NCI-H1105 (cell line): ENCODE data around the gene CPLX1.

Source experiments
- DNase-seq: peaks from one replicate; lab custom pipeline; 2025; lab: John Stamatoyannopoulos, UW

The CPLX1 gene

DNA sequence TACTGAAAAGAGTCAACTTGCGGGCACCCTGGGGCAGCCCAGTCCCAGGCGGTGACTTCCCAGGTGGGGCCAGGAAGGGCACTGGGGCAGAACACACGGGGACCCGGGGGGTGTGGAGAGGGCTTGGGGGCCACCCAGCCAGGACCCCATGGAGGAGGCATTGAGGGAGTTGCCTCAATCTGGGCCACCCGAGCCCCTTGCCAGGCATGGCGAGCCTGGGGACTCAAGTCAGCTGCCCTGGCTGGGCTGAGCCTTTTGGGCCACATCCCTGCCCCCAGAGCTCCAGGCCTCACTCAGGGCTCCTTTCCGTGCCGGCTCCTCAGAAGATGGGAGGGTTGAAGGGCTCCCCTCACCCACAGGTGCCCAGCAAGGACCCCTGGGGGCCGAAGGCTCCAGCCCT is 6.6 kb upstream of the CPLX1 start:
- no peak for DNase-seq

DNA sequence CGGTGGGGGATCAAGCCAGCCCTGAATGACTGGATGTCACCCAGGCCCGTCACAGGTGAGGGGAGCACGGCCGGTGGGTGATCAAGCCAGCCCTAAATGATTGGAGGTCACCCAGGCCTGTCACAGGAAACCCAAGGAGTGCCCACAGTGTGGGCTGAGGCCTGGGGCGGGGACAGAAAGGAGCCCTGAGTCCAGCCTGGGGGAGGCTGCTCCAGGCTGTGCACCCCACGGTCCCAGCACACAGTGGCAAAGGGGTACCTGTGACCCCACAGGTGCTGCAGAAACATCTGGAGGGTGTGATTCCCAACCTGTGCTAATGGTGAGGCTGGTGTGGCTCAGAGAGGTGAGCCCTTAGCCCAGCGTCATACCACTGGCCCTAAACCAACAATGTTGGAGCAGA is 6.2 kb upstream of the CPLX1 start:
- DNase-seq: no peak

DNA sequence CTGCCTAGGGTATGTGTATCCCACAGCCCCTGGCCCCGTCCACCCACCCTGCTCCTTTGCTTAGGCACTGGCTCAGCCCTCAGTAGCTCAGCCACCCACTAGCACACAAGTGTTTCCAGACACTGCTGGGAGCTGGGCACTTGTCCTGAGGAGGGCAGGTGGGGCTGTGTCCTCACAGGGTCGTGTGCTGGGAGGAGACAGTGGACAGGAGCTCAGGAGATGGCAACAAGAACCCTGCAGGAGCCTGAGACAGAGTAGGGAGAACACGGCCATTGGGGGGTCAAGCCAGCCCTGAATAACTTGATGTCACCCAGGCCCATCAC is 5.5 kb upstream of the CPLX1 start:
- DNase-seq: no peak

DNA sequence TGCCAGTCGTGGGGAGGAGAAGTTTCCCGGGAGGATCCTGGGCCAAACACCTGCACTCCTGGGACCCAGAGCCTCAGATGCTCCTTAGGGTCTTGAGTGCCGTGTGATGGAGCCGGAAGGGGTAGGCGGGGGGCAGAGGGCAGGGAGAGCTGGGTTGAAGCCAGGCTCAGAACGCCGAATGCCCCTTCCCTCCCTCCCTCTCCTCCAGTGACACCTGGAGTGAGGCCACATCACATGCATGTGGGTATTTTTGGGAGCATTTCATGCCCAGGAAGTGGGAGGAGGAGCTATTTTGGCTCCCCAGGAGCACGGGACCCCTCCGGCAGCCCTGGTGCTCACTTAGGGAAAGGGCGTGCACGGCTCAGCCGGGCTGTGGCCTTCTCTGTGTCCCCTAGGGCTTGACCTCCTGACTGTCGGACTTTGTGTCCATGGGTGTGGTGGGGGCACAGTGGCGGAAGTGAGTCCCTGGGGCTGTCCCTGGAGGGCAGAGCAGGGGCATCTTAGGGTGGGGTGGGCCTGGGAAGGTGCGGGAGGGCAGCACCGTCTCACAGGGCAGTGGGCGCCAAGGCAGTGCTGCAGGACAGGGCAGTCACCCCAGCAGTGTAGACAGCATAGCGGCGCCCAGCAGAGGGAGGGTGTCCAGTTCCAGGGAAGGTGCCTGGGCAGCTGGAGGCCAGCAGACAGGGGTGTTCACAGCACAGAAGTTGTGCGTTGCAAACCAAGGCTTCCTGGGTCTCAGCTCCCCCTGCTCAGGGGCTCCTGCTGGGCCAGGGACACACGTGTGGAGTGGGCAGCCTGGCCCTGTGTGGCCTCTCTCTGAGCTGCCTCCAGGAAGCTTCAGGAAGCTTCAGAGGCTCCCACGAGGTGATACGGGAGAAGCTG is 4.9 kb upstream of the CPLX1 start:
- DNase-seq: no peak

DNA sequence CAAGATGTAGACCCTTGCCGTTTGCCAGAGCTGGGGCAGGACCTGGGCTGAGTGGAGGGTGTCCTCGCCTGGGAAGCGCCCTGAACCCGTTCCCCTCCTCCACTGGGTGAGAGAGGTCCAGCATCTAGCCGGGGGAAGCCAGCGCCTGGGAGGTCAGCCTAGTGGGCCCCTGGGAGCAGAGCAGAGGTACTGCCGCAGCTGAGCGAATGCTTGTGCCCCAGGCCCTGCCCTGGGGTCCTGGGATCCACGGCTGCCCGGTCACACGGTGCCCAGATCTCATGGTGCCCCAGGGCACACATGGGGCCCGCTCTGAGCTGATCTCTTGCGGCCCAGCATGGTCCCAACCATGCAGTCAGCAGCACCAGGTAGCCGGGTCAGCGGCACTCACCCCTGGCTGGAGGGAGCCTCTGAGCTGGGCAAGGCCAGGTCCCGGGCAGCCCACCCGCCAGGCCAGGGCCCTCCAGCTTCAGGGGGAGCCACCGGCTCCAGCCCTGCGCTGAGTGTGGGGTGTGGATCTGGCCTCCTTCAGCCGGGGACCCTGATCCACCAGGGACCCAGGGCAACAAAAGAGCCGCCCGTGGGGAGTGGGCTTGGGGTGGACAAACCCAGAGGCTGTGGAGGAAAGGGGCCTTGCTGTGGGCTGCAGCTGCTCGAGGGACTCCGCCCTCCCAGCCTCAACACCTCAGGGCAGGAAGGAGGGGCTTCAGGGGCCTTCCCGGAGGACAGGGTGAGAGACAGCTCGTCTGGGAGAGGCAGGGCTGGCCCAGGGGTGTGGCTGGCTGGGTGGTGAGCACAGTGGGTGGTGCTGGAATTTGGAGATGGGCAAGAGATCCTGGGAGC is 4.1 kb upstream of the CPLX1 start:
- DNase-seq: no peak

DNA sequence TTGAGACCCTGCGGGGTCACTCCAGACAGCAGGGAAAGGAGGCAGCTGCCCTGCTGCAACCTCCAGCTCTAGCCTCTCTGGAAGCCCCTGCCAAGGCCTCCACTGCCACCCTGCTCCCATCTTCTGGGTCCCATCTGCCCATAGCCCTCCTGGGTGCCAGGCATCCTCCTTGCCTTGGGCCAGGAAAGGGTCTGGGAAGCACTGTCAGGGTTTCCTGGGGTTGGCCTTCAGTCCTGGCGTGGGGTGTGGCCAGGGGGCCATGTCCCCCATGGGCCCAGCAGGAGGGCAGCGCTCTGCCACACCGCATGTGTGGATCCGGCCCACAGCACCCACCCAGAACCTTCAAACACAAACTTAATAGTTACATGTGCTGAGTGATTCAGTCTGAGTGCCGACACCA is 3.4 kb upstream of the CPLX1 start:
- no peak for DNase-seq

DNA sequence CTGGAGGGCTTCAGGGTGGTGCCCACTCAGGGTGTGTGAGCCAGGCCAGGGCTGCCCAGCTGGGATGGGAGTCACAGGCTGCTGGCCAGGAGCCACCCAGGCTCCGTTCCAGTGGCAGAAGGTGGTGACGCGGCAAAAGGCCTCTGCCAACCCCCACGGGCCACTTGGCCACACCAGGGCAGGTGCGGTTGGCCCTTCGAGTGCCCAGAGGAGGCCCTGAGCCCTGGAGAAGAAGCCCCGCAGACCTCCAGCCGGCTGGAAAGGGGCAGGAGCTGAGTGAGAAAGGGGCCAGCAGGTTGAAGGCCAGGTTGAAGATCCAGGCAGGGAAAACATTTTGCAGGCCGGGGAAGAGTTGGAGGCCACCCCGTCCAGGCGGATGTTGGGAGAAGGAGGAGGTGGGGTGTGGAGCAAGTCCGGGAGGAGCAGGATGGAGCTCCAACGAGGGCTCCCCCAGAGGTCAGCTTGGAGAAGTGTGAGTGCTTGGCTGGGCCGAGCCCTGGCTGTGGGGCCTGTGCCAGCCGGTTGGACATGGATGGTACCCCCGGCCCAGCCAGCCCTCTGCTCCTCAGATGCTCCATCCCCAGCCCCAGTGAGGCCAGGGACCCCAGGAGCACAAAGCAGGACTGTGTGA is 2.8 kb upstream of the CPLX1 start:
- no peak for DNase-seq

DNA sequence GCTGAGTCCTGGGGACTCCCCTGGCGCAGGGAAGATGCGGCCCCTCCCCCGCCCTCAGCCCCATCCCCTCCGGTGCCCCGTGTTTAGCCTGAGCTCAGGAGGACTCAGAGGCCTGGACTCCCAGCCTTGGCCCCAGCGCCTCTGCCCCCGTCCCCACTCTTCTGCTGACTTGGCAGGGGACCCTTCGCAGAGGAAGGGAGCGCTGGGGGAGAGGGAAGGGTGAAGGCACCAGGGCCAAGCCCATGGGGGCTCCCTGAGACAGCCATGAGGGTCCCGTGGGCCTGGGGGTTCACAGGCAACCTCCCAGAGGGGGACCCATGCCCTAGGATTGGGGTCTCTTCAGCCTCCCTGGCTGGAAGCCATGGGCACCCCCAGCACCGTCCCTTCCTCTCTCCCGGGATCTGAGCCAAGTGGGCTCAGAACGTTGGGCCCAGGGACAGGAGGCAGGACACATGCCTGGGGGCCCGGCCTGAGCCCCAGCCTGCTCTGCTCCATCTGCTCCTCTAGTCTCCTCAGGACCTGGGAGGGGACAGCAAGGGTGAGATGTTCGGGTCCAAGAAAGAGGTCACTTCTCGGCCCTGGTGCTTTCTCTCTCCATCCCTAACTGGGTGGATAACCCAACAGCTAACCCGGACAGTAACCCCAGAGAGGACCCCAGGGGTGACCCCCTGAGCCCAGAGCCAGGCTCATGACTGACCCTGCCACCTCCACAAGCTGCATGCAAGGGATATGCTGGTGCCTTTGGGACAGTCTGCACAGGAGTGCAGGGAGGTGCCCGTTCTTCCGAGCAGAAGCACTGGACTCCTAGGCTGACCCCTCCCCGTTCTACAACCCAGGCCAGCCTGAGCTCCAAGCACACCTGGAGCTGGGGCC is 1.5 kb upstream of the CPLX1 start:
- no peak for DNase-seq

DNA sequence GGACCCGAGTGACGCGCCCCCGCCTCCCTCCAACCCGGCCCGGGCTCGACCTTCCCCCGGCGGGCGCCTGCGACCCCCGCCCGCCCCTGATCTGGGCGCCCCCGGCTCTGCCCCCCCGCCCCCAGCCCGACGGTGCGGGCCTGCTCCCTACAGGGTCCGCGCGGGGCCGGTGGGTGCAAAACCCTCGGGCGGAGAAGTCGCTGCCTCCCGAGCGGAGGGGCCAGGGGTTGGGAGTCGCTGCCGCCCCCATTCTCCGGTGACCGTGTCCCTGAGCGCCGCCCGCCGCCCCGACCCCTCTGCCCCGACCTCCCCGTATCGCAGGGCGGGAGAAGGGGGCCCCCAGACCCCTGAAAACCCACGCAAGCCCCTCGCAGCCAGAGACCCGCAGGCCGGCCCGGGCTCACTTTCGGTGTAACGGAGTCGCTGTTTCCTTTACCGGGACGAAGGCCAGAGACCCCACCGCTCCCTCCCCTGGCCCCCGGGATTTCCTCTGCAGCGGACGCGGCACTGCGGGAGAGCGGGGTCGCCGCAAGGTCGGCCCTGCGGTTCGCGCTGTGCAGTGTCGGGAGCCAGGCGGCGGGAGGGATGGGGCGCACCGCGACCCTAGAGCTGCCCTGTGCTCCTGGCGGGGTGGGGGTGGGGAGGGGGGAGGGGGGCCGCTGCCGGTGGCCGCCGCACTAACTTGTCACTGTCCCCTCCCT is 729 bp upstream of the CPLX1 start:
- no peak for DNase-seq

DNA sequence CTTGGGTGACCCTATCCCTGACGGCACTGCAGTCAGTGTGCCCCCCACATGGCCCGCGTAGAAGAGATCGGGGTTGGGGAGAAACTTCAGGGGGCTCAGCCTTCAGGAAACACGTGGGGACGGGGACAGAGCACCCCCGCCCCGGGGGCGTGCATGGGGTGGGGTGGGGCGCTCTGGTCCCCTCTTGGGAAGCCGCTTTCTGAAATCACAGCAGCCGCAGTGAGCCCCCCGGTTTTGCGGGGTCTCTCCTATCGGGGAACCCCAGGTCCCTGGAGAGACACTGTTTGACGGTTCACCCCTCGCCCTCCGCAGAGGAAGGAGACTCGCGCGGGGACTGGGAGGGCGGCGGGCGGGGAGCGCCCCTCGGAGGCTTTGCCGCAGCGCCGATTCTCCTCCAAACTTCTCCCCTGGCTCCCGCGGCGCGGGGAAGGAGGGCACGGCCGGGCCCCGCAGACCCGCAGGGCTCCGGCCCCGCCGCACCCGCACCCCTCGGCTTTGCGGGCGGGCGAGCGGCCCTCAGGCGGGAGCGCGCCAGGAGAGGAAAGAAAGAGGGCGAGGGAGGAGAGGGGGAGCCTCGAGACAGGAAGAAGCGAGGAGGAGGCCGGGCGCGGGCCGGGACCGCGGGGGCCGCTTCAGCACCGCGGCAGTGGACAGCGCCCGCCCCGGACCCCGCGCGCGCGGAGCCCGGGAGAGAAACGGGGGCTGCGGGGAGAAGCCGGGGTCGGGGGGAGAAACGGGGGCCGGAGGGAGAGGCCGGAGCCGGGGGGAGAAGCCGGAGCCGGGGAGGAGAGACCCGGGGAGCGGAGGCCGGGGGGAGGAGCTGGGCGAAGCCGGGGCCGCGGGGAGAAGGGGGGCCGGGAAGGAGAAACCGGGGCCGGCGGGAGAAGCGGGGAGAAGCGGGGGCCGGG is 612 bp downstream of the CPLX1 start:
- DNase-seq: no peak

DNA sequence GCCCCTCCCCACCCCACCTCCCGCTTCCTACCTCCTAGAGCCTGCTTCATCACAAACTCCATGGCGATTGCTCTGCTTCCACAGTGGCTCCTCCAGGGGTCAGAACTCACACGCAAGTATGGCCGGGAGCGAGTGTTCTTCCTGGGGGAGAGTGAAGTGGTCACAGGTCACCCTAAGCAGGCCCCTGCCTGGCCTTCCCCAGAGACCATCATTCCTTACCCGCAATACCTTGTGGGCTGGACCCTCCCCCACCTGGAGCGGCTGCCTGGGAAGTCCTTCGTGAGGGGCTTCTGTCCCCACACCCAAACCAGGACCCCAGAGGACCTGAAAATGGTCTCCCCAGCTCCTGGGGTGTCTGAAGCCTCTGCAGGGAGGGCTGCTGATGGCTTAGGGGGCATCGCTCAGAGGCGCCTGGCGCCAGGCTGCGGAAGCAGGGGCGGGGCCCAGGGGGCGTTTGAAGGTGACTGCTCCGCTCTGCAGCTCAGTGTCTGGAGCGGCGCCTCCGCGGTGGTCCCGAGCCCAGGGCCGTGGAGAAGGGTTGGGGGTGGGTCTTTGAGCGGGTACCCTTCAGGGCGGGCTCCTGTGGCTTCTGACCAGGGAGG is 1.4 kb downstream of the CPLX1 start:
- DNase-seq: no peak

DNA sequence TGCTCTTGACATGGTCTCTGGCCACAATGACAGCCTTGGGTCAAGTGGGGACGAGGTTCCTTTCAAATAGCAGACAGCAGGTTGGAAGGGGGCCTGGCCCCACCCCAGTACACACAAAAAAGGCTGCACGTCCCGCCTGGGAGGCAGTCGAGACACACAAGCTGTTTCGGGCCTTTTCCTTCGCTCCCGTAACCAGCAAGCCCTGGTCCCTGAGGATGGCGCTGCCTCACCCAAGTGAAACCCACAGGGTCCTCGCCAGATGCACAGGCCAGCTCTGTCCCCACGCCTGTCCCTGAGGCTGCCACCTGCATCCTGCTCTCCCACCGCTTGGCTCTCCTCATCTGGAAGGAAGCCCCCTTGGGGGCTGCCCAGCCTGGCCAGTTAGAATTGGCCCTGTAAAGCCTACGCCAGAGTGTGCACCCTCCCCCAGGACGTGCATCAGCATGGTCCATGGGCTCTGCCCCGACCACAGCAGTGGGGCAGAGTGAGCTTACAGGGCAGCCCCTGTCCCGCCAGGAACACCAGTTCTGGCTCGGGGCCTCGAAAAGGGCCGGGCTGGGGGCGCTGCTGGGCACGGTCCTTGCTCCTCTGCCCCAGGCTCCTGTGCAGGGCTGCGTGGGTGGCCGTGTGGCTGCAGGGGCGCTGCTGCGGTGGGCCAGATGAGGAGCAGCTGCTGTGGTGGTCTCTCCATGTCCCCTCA is 2.0 kb downstream of the CPLX1 start:
- no peak for DNase-seq

DNA sequence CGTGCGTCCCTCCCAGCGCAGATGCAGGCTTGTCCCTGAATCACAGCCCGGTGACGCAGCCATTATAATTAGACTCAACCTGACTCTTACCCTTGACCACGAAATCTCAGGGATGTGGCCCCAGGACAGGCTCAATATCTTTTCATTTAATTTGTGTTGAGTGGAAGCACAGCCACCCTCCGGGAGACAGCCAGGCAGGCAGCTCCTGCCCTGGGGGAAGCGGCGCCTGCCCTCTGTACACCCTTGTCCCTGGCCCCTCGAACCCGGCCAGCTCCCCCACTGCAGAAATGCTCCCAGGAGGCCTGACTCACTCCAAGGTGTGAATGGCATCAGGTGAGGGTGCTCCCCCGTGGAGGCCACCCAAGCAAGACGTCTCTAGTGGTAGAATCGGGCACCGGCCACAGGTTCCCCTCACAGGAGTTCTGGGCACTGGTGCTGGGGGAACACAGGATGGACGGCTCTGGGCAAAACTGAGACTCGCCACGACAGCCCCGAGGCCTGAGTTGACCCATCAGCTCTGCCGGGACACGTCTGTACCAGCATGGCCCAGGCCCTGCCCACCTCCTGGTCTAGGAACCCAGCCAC is 2.7 kb downstream of the CPLX1 start:
- DNase-seq: no peak

DNA sequence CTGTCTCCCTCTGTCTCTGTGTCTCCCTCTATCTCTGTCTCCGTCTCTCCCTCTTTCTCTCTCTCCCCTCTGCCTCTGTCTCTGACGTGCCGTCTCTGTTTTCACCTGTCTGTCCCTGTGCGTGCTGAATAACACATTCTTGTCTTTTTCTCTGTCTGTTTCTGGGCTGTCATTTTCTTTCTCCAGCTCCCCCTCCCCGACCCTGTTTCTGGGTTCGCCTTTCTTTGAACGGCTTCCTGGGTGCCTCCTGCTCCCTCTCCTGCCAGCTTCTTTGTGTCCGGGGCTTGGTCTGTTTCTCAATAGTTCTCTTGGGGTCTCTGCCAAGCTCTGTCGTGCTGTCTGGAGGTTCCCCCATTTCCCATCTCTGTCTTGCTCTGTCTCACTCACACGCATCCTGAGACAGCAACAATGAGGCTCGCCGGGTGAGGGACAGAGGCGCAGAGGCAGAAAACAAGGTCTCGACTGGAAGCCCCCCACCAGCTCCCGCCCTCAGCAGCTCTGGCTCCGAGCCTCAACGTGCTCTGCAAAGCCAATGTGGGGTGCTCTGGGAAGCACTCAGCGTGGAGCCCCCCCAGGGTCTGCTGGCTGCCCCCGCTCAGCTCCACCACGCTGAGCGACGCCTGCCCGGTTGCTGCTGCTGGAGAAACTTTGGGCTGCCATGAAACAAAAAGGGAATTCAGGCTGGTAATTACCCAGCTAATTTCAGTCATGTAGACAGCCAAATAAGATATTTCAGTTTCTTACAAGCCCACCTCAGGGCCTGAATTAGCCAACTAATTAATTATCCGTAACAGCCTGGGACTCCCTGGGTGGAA is 3.4 kb downstream of the CPLX1 start:
- no peak for DNase-seq

DNA sequence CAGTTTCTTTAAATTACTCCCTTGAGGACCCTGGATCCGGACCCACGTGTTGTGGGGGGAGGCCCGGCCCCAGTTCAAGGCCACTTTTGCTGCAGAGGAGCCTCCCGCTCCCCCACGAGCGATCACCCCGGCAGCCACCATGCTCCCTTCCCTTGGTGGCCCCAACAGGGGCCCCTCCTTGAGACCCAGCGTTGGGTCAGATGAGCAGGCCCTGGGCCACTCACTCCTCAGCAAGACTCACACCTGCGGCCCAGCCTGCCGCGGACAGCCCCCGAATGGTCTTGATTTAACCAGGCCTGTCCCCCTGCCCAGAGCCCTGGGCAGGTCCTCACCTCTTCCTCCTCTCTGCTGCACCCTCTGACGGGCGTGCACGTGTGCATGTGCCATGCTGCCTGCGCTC is 4.3 kb downstream of the CPLX1 start:
- no peak for DNase-seq

DNA sequence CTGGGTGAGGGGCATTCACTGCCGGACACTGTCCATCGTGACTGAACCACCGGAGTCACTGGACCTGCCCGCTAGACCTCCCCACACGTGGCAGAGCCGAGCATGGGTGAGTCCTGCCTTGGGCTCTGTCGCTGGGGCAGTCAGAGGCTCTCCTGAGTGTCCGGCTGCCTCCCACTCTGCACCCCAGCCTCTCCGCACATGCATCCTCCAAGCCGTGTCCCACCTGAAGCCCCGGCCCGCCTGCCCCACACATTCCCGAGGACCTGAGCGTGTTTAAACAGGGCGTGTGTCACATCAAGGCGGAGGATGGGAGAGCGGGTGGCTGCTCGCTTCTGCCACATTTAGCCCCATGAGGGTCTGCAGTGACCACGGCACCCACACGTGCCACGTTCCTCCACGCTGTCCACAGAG is 4.7 kb downstream of the CPLX1 start:
- DNase-seq: no peak

DNA sequence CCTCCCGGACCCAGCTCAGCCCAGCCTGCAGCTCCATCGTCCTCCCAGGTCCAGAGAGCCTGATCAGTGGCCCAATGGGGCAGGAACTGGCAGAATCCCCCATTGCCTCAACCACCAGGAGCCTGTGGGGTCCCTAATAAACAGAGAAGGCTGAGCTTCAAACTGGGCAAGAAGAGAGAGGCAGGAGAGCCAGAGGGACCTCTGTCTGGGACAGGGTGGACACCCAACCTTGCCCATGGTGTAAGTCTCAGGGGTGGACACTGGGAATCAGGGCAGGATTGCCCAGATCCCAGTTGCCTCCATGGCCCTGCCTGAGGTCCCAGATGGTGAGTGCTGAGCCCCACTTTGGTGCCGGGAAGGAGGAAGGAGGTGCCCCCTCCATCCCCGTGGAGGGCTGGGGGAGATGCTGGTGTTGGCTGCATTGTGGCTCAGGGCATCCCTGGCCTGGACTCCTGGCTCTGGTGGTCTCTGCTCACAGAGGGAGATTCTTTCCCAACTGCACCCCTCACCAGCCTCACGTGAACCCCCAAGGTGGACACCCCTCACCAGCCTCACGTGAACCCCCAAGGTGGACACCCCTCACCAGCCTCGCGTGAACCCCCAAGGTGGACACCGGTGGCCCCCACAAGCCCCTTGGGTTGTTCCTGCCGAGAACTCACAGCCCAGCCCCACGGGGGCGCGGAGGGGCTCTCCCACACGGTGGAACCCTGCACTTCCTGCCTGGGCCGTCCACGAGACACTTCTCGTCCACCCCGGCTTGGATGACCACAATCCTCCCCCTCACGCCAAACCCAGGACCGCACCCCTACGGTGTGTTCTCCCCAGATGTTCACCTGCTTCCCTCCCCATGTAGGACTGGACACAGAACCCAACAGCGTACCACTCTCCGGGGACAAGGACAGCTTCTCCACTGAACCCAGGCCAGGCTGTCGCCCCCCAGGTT is 5.4 kb downstream of the CPLX1 start:
- no peak for DNase-seq
